ENCODE results near the gene DTX4.

DNA sequence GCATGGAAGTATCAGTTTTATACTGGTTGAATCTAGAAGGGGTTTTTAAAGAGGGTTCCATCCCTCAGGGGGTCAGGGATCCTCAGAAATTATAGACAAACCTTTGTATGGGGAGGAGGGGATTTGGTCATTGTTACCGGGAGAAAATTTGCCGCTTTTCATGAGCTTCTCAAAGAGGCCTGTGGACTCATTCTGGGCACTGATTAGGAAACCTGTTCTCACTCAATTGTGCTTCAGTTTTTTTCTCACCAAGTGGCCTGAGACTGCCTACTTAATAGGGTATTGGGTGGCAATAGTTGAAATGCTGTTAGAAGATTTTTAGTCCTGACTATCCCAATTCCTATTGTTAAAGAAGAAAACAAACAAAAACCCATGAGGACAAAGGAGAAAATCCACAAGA, 26.8 kb downstream of the DTX4 start:
- TF ChIP-seq, protein P1, sequence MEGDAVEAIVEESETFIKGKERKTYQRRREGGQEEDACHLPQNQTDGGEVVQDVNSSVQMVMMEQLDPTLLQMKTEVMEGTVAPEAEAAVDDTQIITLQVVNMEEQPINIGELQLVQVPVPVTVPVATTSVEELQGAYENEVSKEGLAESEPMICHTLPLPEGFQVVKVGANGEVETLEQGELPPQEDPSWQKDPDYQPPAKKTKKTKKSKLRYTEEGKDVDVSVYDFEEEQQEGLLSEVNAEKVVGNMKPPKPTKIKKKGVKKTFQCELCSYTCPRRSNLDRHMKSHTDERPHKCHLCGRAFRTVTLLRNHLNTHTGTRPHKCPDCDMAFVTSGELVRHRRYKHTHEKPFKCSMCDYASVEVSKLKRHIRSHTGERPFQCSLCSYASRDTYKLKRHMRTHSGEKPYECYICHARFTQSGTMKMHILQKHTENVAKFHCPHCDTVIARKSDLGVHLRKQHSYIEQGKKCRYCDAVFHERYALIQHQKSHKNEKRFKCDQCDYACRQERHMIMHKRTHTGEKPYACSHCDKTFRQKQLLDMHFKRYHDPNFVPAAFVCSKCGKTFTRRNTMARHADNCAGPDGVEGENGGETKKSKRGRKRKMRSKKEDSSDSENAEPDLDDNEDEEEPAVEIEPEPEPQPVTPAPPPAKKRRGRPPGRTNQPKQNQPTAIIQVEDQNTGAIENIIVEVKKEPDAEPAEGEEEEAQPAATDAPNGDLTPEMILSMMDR (IDR thresholded peaks at IDR 0.05) = no peak
- no peak for TF ChIP-seq POLR2A (IDR thresholded peaks at IDR 0.05)

Data from right lobe of liver (tissue), 4 donors.